Neural cell (in vitro differentiated cells): ENCODE results near the gene EIF2S2. TPM values are rescaled to one million over a fixed set of nuclear protein-coding genes. Genes with fewer than 3 reads are reported as not detected.

Experiments used
- polyA plus RNA-seq: library from polyadenylated mRNA; depleted of rRNA; stranded (reverse); fragments of >200 nt; gene quantifications from 2 replicates; pipeline ENCODE4 v1.2.3, GENCODE V29; 2014
- small RNA-seq, 3 experiments: library from RNA; depleted of rRNA; stranded (forward); fragments of <200 nt; gene quantifications; one replicate each; pipeline ENCODE3, GENCODE V24; 2012

The EIF2S2 gene
- polyA plus RNA-seq, 1 donor from 2014 or later = 62.6 TPM

Small RNAs within 50 kb of the gene (small RNA-seq; reads per million reads assigned to genes)
- gene MIR4755 = 0 reads per million in 3 experiments

Other genes starting within 250 kb of the EIF2S2 start
- 221 and 228 TPM in 2 replicates for gene RALY, start 118.3 kb downstream of the EIF2S2 start, polyA plus RNA-seq
- not detected in 2 replicates for gene ASIP, start 129.2 kb upstream of the EIF2S2 start, polyA plus RNA-seq
- gene AHCY, start 191.1 kb upstream of the EIF2S2 start, polyA plus RNA-seq = 37.1 and 47.8 TPM in 2 replicates